RKO (cell line): ENCODE data around the gene LRRFIP1.
"Not testable (repeated sequence)": the region's sequence is repeated elsewhere in the genome, so short reads cannot be mapped to it uniquely, and the experiment has no call there.

Experiments
- DNase-seq: peaks from one replicate; pipeline ENCODE4 v3.0.0-alpha.2; 2016; ENCODE audit warnings: low spot score

Gene LRRFIP1

GRCh38 chr2:237662671-237663093, 35.3 kb downstream of the LRRFIP1 start:
- peak; percentile 48 for DNase-seq

GRCh38 chr2:237663517-237664110, 36.2 kb downstream of the LRRFIP1 start:
- no peak for DNase-seq

GRCh38 chr2:237664151-237664550, 36.8 kb downstream of the LRRFIP1 start:
- no peak for DNase-seq

- no peak for DNase-seq
Measured at GRCh38 chr2:237665713-237666143, 38.3 kb downstream of the LRRFIP1 start.

GRCh38 chr2:237666606-237667005, 39.2 kb downstream of the LRRFIP1 start:
- no peak for DNase-seq

GRCh38 chr2:237667050-237667576, 39.7 kb downstream of the LRRFIP1 start:
- DNase-seq, result not testable (repeated sequence)

- no peak for DNase-seq
Measured at GRCh38 chr2:237667893-237668292, 40.5 kb downstream of the LRRFIP1 start.

GRCh38 chr2:237668440-237668839, 41.1 kb downstream of the LRRFIP1 start:
- no peak for DNase-seq

GRCh38 chr2:237669283-237669627, 41.9 kb downstream of the LRRFIP1 start:
- no peak for DNase-seq

- DNase-seq, result no peak
Measured at GRCh38 chr2:237669628-237670392, 42.4 kb downstream of the LRRFIP1 start.

GRCh38 chr2:237670641-237671040, 43.3 kb downstream of the LRRFIP1 start:
- no peak for DNase-seq

- no peak for DNase-seq
Measured at GRCh38 chr2:237671466-237672138, 44.2 kb downstream of the LRRFIP1 start.

- DNase-seq, result no peak
Measured at GRCh38 chr2:237672731-237673129, 45.3 kb downstream of the LRRFIP1 start.

GRCh38 chr2:237673130-237674001, 46.0 kb downstream of the LRRFIP1 start:
- peak; percentile 79 for DNase-seq

GRCh38 chr2:237674731-237675276, 47.4 kb downstream of the LRRFIP1 start:
- no peak for DNase-seq

- no peak for DNase-seq
Measured at GRCh38 chr2:237675316-237675715, 47.9 kb downstream of the LRRFIP1 start.

- DNase-seq, result no peak
Measured at GRCh38 chr2:237680702-237681478, 53.5 kb downstream of the LRRFIP1 start.

- DNase-seq, result no peak
Measured at GRCh38 chr2:237682151-237682550, 54.8 kb downstream of the LRRFIP1 start.

- no peak for DNase-seq
Measured at GRCh38 chr2:237682856-237683670, 55.7 kb downstream of the LRRFIP1 start.

GRCh38 chr2:237685408-237685807, 58.0 kb downstream of the LRRFIP1 start:
- DNase-seq, result peak; percentile 49
